HG03103 (cell line): ENCODE results near the gene RUSF1.
"Not testable (repeated sequence)": the region's sequence is repeated elsewhere in the genome, so short reads cannot be mapped to it uniquely, and the experiment has no call there.

Experiments used
- ATAC-seq: cut with Tn5 transposase; IDR thresholded peaks from one replicate; pipeline ENCODE4 v1.9.1; 2021; ENCODE audit warnings: low read depth; ENCODE audit not compliant: unreplicated experiment

The RUSF1 gene

DNA sequence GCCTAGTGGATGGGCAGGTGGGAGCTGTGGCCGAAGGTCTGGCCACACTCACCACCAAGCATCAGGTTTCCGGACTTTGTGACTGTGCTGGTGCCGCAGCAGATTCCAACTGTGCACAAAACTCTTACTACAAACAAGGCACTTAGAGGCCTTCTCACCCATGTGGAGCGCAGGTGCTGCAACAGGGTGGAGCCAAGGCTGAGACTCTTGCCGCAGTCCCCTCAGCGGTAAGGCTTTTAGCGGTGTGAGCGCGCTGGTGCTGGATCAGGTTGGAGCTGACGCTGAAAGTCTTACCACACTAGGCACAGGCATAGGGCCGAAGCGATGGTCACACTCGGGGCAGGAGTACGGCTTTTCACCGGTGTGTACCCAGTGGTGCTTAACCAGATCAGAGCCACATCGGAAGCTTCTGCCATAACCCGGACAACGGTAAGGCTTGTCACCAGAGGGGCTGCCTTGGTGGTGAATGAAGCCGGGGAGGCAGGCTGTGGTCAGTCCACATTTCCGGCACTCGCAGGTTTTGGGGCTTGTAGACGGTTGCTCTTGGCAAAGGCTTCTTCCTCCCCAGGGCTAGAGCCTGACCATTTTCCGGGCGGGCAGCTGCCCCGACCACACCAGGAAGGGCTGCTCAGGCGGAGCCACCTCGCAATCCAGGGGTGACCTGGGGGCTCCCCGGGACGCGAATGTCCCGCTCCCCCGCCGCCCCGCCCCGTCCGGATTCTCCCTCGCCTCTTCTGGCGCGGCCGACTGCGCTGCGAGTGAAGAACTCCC is 49.9 kb downstream of the RUSF1 start:
- ATAC-seq, result no peak

DNA sequence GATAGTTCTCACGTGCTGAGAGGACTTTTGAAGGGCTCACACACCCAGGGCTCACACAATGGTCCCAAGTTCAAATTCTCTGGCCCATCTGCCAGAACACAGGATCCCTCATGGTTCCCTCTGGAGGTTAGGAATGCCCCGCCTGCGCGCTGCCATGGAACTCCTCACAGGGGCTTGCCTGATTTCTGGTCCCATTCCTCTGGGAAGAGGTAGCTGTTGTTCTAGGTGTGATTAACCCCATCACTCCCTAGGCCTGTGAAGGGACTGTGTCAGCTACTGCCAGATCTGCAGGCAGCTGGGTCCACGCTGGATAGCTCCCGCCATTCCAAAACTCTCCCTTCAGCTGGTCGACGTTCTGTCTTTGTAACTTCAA is 51.2 kb downstream of the RUSF1 start:
- ATAC-seq, result no peak

DNA sequence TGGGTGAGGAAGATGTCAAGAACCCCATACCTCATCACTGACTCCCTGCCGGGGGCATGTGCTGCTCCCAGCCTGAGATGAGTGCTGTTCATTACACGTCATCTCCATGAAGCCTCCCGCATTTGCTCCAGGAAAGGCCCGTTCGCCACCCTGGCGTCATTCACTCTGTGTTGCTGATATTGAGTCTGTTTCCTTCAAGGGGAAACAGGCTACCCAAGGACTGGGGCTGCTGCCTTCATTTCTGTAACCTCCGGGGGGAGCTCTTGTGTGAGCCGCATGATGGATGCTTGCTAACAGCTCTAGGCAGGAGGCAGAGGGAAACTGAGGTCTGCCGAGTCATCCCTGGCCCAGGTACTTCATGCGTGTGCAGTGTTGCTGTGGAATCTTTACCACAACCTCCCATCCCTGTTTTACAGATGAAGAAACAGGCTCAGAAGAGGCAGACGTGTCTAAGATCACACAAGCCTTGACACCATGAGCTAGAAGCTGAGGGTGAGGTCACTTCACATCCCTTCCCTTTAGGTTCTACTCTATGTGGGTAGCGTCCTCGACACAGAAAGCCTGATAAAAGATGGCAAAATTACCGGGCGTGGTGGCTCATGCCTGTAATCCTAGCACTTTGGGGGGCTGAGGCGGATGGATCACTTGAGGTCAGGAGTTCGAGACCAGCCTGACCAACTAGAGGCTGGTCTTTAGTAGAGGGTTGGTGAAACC is 52.4 kb downstream of the RUSF1 start:
- ATAC-seq, result no peak

DNA sequence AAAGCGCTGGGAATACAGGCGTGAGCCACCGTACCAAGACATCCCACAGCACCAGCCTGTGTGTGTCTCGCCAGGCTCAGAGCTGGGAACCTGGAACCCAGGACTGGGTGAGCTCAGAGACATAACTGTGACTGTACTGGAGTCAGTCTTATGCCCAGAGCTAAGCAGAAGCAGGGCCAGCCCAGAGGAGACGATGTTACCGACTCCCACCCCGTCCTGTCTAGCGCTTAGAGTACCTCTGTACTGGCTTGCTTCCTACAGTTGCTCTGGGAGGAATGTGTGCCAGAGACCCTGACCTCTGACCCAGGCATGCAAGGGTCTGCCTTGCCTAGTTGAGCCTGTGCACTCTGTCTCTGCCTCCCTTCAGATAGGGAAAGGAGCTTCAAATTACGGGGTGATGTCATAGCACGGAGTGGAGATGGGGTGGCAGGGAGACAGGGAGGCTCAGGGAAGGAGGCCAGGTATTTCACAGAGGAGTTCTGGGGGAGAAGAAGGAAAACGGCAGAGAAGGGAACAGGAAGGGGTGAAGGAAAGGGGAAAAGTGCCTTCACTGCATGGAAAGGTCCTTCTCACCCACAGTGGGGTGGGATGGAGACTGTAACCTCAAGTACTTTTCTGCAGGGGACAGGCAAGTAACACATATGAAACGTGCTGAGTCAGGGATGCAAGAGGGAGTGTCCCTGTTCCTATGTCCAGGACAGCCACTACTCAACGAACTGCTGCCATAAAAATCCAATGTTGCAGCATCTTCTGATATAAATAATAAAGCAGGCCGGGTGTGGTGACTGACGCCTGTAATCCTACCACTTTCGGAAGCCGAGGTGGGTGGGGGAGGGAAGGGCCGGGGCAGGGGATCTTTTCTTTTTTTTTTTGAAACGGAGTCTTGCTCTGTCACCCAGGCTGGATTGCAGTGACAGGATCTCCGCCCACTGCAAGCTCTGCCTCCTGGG is 54.7 kb downstream of the RUSF1 start:
- no peak for ATAC-seq

DNA sequence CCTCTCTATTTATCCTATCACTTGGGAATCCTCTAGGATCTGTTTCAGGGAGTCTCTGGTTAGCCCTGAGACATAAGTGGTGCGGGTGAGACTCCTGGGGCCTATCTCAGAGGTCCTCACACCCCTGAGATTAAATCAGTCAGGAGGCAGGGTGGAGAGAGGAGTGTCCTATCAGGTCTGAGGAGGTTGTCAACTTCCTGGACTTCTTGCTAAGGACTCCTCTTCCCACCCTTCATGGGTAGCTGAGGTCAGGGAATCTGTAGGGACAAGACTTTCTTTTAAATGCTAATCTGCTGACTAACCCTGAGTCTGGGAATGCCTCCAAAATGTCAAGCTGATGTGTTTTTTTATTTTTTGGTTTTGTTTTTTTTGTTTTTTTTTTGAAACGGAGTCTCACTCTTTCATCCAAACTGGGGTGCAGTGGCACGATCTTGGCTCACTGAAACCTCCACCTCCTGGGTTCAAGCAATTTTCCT is 55.5 kb downstream of the RUSF1 start:
- ATAC-seq, result no peak

DNA sequence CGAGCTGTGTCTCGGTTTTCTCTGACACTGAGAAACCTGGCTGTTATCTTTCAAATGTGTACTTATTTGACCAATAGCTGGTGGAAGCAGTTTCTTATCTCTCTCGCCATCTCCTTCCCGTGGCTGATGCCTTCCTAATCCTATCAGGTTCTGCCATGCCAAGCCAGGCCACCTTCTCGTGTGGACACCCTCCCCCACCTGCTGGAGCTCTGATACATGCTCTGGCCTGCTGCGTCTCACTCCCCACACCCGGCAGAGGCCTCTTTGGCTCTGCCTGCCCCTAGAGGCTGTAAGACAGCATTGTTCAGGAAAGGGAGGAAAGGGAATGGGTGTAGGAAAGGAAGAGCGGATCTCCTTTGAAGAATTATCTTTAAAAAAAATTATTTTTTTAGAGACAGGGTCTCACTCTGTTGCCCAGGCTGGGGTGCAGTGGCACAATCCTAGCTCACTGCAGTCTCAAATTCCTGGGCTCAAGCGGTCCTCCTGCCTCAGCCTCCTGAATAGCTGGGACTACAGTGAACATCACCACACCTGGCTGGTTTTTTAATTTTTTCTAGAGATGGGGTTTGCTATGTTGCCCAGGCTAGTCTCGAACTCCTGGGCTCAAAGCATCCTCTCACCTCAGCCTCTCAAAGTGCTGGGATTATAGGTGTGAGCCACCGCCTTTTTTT is 56.4 kb downstream of the RUSF1 start:
- peak; percentile 63 for ATAC-seq

DNA sequence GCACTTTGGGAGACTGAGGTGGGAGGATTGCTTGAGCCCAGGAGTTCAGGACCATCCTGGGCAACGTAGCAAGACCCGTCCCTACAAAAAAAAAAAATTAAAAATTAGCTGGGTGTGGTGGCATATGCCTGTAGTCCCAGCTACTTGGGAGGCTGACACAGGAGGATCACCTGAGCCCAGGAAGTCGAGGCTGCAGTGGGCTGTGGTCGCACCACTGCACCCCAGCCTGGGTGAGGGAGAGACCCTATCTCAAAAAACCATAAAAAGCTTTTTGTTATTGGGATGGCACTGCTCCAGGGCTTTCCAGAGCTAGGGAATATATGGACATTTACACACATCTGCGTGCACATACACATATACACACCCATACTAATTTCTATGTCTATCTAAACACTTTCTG is 57.0 kb downstream of the RUSF1 start:
- no peak for ATAC-seq

DNA sequence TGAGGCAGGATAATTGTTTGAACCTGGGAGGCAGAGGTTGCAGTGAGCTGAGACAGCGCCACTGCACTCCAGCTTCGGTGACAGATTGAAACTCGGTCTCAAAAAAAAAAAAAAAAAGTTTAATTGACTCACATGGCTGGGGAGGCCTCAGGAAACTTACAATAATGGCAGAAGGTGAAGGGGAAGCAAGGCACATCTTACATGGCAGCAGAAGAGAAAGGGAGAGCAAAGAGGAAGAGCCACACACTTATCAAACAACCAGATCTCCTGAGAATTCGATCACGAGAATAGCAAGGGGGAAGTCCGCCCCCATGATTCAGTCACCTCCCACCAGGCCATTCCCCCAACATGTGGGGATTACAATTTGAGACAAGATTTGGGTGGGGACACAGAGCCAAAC is 62.3 kb downstream of the RUSF1 start:
- ATAC-seq, result not testable (repeated sequence)

DNA sequence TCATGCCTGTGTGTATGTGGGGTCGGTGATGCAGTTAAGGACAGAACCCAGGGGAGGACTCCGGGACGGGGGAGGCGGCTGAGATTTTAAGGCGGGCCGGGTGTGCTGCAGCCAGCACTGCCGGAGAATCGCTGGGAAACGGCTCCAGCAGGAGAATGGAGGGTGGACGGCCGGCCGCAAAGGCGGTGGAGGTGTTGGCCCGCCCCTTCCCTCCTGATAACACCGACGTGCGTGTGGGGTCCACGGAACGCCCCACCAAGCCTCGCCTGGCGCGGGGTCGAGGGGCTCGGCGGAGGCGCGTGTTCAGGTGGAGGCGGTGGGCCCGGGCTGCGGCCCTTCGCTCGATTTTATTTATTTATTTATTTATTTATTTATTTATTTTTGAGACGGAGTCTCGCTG is 66.2 kb downstream of the RUSF1 start:
- ATAC-seq, result no peak

DNA sequence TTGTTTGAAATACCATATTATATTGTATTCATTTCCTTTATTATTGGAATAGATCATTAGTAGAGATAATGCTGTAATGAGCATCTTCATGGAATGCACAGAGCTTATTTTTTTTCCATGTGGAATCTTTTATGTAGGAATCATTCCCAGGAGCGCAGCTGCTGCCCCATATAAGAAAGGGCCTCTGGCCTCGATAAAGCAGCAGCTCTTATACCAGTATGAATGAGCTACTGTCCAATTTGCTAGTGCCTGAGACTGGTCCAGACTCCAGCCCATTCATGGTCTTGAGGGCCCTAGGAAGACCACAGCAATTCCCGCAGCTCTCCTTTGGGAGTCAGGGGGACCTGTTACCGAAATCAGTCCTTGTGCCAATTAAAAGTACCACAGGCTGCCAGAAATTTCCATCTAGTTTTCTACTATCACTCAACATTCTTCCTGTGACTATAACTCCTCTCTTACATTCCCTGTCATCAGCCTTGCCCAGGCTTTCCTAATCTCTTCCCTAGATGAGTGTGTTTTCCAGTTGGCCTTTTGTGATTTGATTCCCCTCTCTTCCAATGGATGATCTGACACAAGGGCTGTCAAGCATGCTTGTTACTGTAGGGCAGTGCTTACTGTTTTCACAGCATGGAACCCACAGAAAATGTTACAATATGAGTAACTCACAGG is 67.5 kb downstream of the RUSF1 start:
- no peak for ATAC-seq

DNA sequence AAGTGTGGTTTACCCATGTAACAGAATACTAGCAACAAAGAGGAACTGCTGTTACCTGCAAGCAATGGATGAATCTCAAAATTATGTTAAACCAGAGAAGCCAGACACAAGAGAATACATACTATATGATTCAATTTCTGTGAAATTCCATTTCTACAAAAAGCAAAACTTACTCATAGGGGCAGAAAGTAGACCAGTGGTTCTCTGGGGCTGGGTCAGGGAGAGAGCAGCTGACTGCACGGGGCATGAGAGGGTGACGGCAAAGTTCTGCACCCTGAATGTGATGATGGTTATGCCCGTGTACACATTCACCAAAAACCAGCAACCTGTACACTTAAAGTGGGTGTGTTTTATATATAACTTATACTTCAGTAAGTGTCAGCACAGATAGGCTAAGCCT is 68.7 kb downstream of the RUSF1 start:
- ATAC-seq, result no peak
